Pancreas (tissue), 10 donors: Measurements from ENCODE around the gene CALHM2. TPM values are rescaled to one million over a fixed set of nuclear protein-coding genes. Genes with fewer than 3 reads are reported as not detected.

Source experiments
- ATAC-seq, 4 donors: fragments of 200-7000 bp; cut with Tn5 transposase; one replicate each; pipeline versions ENCODE4 v1.8.0 to v1.9.1; 2020; ENCODE audit warnings: mild to moderate bottlenecking in 4 of 4, moderate library complexity in 4 of 4
- DNase-seq, 6 donors: peaks; one replicate each; pipeline ENCODE4 v3.0.0-alpha.2; 2020
- FAIRE-seq: peaks from 2 replicates; lab custom pipeline; 2012; peaks lifted over from hg19 to GRCh38; lab: Jason Lieb, UNC
- H3K27ac ChIP-seq, 4 donors: fragments of 200-600 bp; sonication (generic); 1 replicate in 3 of 4; 2 replicates in 1 of 4; pipeline versions ENCODE4 v1.5.0 to v1.8.0; 2020
- H3K27me3 ChIP-seq, 4 donors: fragments of 200-600 bp; one replicate each; pipeline ENCODE4 v1.8.0; 2021
- H3K36me3 ChIP-seq, 3 donors: fragments of 200-600 bp; sonication (generic) in 1 of 3; one replicate each; pipeline versions ENCODE4 v1.5.0 to v1.8.0; 2020 to 2021
- H3K4me1 ChIP-seq, 3 donors: fragments of 200-600 bp; one replicate each; pipeline ENCODE4 v1.8.0; 2021
- H3K4me3 ChIP-seq, 4 donors: fragments of 200-600 bp; sonication (generic) in 2 of 4; one replicate each; pipeline versions ENCODE4 v1.5.0 to v1.8.0; 2020 to 2021
- H3K9me3 ChIP-seq, 4 donors: fragments of 200-600 bp; one replicate each; pipeline ENCODE4 v1.8.0; 2021
- WGBS, 2 donors: extraction: QIAGEN DNeasy Blood & Tissue Kit; methylation state at CpG; one replicate each; pipeline ENCODE4 v1.1.7; 2013; 5-methylcytosine and 5-hydroxymethylcytosine counted together
- intact Hi-C, 3 donors: fragments of 100-400 bp; cut with DNase I; formaldehyde crosslinking; loops; one replicate each; pipeline versions ENCODE4 v1.11.1 to v1.14.2; 2022
- polyA plus RNA-seq, 2 donors: library from polyadenylated mRNA; stranded (reverse); fragments of 200-250 nt; gene quantifications; one replicate each; pipeline ENCODE4 v1.2.3, GENCODE V29; 2013
- total RNA-seq, 6 donors: library from RNA; stranded (reverse); fragmentation: NEBNext Ultra II Directional in 4 of 6; extraction: Animal tissue kit (Norgen Biotek cat#: 25700) in 4 of 6; gene quantifications; one replicate each; pipeline versions ENCODE4 v1.2.1 to v1.2.4, GENCODE V29; 2021 to 2023
- TF ChIP-seq, protein P1 (sequence below), 4 donors: fragments of 200-600 bp; sonication (generic) in 3 of 4; IDR thresholded peaks; one replicate each; pipeline versions ENCODE4 v1.5.0 to v1.8.0; 2021; ENCODE audit warnings: antibody characterized with exemption in 4 of 4
- donor health status: healthy with polysubstance abuse.
- donor health status: DM: no; HTN: no; CAD: no; lungs with moderate emphysema.
- donor health status: DM: no; HTN: no; CAD: no.
- donor health status: control.
- donor health status: control.
- donor health status: Bipolar disorder and iron deficiency.
- donor health status: DM: yes; HTN: yes; CAD: no.
- donor health status: DM: no; HTN: no; CAD: no.
- donor health status: DM: no; HTN: no; CAD: no.
- donor health status: DM: yes; HTN: yes; CAD: no.

The CALHM2 gene
- total and polyA plus RNA-seq, 8 donors: 1.1 to 14.0 (median 6.2) TPM

DNA sequence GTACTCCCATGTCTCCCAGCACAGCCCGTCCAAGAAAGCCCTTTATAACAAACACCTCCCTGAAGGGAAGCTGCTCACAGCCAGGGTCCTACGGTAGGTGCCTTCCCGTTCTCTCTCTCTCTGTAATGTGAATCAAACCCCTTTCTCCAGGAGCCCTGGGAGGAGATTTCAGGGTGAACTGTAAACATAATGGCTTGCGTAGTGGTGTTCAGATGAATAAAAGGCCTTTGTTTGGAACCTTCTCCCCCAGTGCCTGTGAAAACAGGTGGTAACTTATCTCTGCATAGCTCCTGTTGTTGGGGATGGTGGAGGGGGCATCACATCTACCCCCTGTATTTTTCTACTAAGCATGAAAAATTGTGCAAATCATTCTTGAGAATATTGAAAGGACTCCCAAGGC is 12.4 kb downstream of the CALHM2 start:
- H3K27ac ChIP-seq: no peak overlapping the region
- DNase-seq (no peak), FAIRE-seq (no peak), ATAC-seq (no peak)
- TF ChIP-seq, protein P1, sequence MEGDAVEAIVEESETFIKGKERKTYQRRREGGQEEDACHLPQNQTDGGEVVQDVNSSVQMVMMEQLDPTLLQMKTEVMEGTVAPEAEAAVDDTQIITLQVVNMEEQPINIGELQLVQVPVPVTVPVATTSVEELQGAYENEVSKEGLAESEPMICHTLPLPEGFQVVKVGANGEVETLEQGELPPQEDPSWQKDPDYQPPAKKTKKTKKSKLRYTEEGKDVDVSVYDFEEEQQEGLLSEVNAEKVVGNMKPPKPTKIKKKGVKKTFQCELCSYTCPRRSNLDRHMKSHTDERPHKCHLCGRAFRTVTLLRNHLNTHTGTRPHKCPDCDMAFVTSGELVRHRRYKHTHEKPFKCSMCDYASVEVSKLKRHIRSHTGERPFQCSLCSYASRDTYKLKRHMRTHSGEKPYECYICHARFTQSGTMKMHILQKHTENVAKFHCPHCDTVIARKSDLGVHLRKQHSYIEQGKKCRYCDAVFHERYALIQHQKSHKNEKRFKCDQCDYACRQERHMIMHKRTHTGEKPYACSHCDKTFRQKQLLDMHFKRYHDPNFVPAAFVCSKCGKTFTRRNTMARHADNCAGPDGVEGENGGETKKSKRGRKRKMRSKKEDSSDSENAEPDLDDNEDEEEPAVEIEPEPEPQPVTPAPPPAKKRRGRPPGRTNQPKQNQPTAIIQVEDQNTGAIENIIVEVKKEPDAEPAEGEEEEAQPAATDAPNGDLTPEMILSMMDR (IDR thresholded peaks at IDR 0.05): no peak
- no peak overlapping the region for H3K4me3 ChIP-seq
- no peaks in the 10 kb centered on the region for H3K4me1 ChIP-seq
- H3K36me3 ChIP-seq: peaks cover 6 to 79% (median 34%) of the 10 kb centered on the region in 3 donors
- intact Hi-C loops: no loop called here
- H3K27me3 ChIP-seq: no peaks in the 10 kb centered on the region
- no peaks in the 10 kb centered on the region for H3K9me3 ChIP-seq
- 82% methylated on average over 4 of the region's 4 CpGs for WGBS, 2 donors

DNA sequence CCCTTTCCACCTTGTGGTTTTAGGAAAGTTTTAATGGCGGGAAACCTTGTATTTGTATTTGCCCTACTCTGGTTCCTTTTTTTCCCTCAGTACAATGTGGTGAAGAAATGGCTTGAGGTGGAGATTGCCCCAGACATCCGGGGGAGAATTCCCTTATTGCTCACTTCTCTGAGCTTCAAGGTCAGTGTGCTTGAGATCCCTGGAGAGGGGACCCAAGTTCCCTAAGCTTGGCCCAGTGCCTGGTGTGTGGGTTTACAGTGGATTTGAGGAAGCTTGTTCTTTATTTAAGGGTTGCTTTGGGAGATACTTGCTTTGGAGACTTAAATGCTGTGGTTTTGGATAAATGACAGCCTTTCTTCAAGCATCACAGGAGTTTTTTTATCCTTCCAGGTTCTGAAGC is 18.3 kb downstream of the CALHM2 start:
- peak in 3 of 4 donors; percentile 38 to 71 (median 46) for ATAC-seq

DNA sequence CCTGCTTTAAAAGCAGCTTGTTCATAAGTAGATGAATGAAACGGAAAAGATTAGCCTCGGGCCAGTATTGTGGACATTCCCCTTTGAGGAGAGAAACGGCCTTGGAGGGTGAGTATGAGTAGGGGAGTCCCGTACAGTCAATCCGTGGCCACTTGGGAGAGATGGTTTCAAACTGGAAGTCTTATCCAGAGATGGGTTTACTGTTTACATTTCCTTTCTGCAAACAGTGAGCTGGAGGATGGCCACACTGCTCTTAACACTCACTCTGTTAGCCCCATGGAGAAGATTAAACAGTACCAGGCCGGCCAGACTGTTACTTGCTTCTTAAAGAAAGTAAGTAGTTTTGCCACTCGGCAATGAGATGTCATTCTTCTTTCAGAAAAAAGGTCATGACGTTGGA is 20.3 kb downstream of the CALHM2 start:
- TF ChIP-seq, protein P1 (IDR thresholded peaks at IDR 0.05): no peak
- H3K36me3 ChIP-seq: peaks cover 0 to 31% (median 5%) of the 10 kb centered on the region in 3 donors
- H3K9me3 ChIP-seq: no peaks in the 10 kb centered on the region
- no peak overlapping the region for H3K4me3 ChIP-seq
- ATAC-seq (peak in 3 of 4 donors; percentile 44 to 63 (median 62)), DNase-seq (no peak), FAIRE-seq (no peak)
- H3K27me3 ChIP-seq: no peaks in the 10 kb centered on the region
- 33 to 39% methylated on average over 8 of the region's 8 CpGs for WGBS, 2 donors
- intact Hi-C loops: loop anchor here in 1 of 3 donors (5.0 kb wide), 1 partner anchor 45 kb away; the partner anchor contains the start of gene CALHM3
- no peaks in the 10 kb centered on the region for H3K4me1 ChIP-seq
- H3K27ac ChIP-seq: no peak overlapping the region

More for the DNA sequence above, 18.3 kb downstream of the CALHM2 start:
- Histone ChIP-seq H3K36me3 (peaks cover 3 to 38% (median 11%) of the 10 kb centered on the region in 3 donors), H3K4me3 (no peak overlapping the region), H3K27ac (no peak overlapping the region), H3K27me3 (no peaks in the 10 kb centered on the region), H3K9me3 (no peaks in the 10 kb centered on the region), H3K4me1 (no peaks in the 10 kb centered on the region)
- TF ChIP-seq, protein P1 (IDR thresholded peaks at IDR 0.05): no peak
- 61 to 65% methylated on average over 2 of the region's 2 CpGs for WGBS, 2 donors
- no peak for FAIRE-seq
- no peak for DNase-seq
- intact Hi-C loops: loop anchor here in 1 of 3 donors (5.0 kb wide), 1 partner anchor 43 kb away; the partner anchor contains the start of gene CALHM3

DNA sequence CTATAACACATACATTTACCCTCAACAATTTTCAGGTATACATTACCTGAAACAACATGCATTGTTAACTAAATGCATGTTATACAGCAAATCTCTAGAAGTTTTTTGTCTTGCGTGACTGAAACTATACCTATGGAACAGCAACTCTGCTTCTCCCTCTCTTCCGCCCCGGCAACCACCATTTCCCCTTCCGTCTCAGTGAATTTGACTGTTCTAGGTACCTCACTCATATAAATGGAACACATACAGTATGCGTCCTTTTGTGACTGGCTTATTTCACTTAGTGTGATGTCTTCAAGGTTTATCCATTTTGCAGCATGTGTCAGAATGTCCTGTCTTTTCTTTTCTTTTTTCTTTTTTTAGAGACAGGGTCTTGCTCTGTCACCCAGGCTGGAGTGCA is 22.5 kb downstream of the CALHM2 start:
- 92 to 95% methylated on average over 5 of the region's 5 CpGs for WGBS, 2 donors
- no peak overlapping the region for H3K27ac ChIP-seq
- peaks cover 0 to 25% (median 12%) of the 10 kb centered on the region in 3 donors for H3K36me3 ChIP-seq
- intact Hi-C loops: loop anchor here in 1 of 3 donors (5.0 kb wide), 1 partner anchor 48 kb away; the partner anchor contains the start of gene CALHM3
- H3K27me3 ChIP-seq: no peaks in the 10 kb centered on the region
- TF ChIP-seq, protein P1 (IDR thresholded peaks at IDR 0.05): no peak
- no peak for ATAC-seq
- H3K4me1 ChIP-seq: no peaks in the 10 kb centered on the region
- no peak for DNase-seq
- no peak for FAIRE-seq
- H3K9me3 ChIP-seq: no peaks in the 10 kb centered on the region
- no peak overlapping the region for H3K4me3 ChIP-seq

DNA sequence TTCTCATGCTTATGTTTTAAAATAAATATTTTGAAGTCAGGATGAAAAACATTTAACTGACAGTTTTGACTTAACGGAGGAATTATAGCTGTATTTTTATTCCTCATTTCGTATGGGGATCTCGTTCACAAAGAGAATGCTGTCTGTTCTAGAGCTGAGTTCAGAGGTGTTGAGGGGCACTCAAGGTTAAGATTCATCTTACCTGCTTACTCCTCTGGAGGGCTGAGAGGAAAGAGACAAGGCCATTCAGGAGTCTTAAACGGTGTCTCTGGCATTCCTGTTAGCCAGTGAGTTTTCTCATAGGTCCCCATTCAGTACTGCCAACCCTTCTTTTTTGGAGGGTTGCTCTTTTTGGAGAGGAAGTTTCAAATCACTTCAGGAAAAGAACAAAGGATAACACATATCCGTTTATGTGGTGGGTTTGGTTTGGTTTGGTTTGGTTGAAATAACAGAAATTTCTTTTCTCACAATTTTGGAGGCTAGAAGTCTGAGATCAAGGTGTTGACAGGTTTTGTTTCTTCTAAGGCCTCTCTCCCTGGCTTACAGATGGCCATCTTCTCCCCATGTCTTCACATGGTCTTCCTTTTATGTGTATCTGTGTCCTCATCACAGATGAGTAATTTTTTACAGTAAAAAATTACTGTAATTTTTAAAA is 23.1 kb downstream of the CALHM2 start:
- Histone ChIP-seq H3K36me3 (peaks cover 0 to 28% (median 16%) of the 10 kb centered on the region in 3 donors), H3K27ac (no peak overlapping the region), H3K27me3 (no peaks in the 10 kb centered on the region), H3K4me3 (no peak overlapping the region), H3K9me3 (no peaks in the 10 kb centered on the region), H3K4me1 (no peaks in the 10 kb centered on the region)
- intact Hi-C loops: no loop called here
- 71 to 86% methylated on average over 5 of the region's 5 CpGs for WGBS, 2 donors
- ATAC-seq (no peak), DNase-seq (no peak), FAIRE-seq (no peak)
- TF ChIP-seq, protein P1 (IDR thresholded peaks at IDR 0.05): no peak
